ENCODE data around the gene GLT8D2.

GLT8D2 gene

GRCh38 chr12:103996595-103996994, 53.4 kb downstream of the GLT8D2 start:
- Mint-ChIP-seq H3K27ac (no peak overlapping the region), H3K4me3 (no peak overlapping the region), H3K36me3 (no peaks in the 10 kb centered on the region), H3K9me3 (no peaks in the 10 kb centered on the region), H3K4me1 (no peaks in the 10 kb centered on the region)
- no peak for DNase-seq (ENCODE audit: low spot score in 2 of 2)
- ATAC-seq = no peak

- Mint-ChIP-seq H3K9me3 (no peaks in the 10 kb centered on the region), H3K27ac (no peak overlapping the region), H3K4me3 (no peak overlapping the region)
These were observed 55.8 kb downstream of the GLT8D2 start for GRCh38 chr12:103994235-103994634.

GRCh38 chr12:103986829-103987228, 63.2 kb downstream of the GLT8D2 start:
- H3K4me3 Mint-ChIP-seq = no peak overlapping the region
- peak overlapping the region; percentile 52 for H3K27ac Mint-ChIP-seq
- no peaks in the 10 kb centered on the region for H3K9me3 Mint-ChIP-seq
- ATAC-seq = no peak
- DNase-seq (ENCODE audit: low spot score in 2 of 2) = no peak
- H3K36me3 Mint-ChIP-seq = peaks cover 70% of the 10 kb centered on the region
- no peaks in the 10 kb centered on the region for H3K4me1 Mint-ChIP-seq

More at GRCh38 chr12:103994235-103994634, 55.8 kb downstream of the GLT8D2 start:
- H3K4me1 Mint-ChIP-seq = no peaks in the 10 kb centered on the region
- no peak for DNase-seq (ENCODE audit: low spot score in 2 of 2)
- H3K36me3 Mint-ChIP-seq = peaks cover 10% of the 10 kb centered on the region
- ATAC-seq = no peak

- peaks cover 17% of the 10 kb centered on the region for H3K4me1 Mint-ChIP-seq
- H3K4me3 Mint-ChIP-seq = no peak overlapping the region
- DNase-seq (ENCODE audit: low spot score in 2 of 2) (no peak), ATAC-seq (no peak)
- no peaks in the 10 kb centered on the region for H3K9me3 Mint-ChIP-seq
- no peak overlapping the region for H3K27ac Mint-ChIP-seq
- peaks cover 100% of the 10 kb centered on the region for H3K36me3 Mint-ChIP-seq
These were observed 71.5 kb downstream of the GLT8D2 start for GRCh38 chr12:103978384-103978982.

- Mint-ChIP-seq H3K4me1 (peaks cover 24% of the 10 kb centered on the region), H3K27ac (peak overlapping the region; percentile 87), H3K9me3 (no peaks in the 10 kb centered on the region), H3K4me3 (no peak overlapping the region), H3K36me3 (peaks cover 88% of the 10 kb centered on the region)
- DNase-seq (ENCODE audit: low spot score in 2 of 2) (no peak), ATAC-seq (no peak)
These were observed 74.6 kb downstream of the GLT8D2 start for GRCh38 chr12:103975368-103975767.

GRCh38 chr12:103973909-103974308, 76.1 kb downstream of the GLT8D2 start:
- DNase-seq (ENCODE audit: low spot score in 2 of 2) (no peak), ATAC-seq (no peak)
- H3K9me3 Mint-ChIP-seq = no peaks in the 10 kb centered on the region
- H3K4me1 Mint-ChIP-seq = peaks cover 36% of the 10 kb centered on the region
- peaks cover 88% of the 10 kb centered on the region for H3K36me3 Mint-ChIP-seq
- H3K4me3 Mint-ChIP-seq = no peak overlapping the region
- no peak overlapping the region for H3K27ac Mint-ChIP-seq

GRCh38 chr12:103969391-103969790, 80.6 kb downstream of the GLT8D2 start:
- DNase-seq (ENCODE audit: low spot score in 2 of 2) (no peak), ATAC-seq (no peak)
- H3K4me1 Mint-ChIP-seq = peaks cover 53% of the 10 kb centered on the region
- no peak overlapping the region for H3K4me3 Mint-ChIP-seq
- H3K36me3 Mint-ChIP-seq = peaks cover 83% of the 10 kb centered on the region
- H3K27ac Mint-ChIP-seq = peak overlapping the region; percentile 55
- H3K9me3 Mint-ChIP-seq = no peaks in the 10 kb centered on the region

- DNase-seq (ENCODE audit: low spot score in 2 of 2) (no peak), ATAC-seq (no peak)
- Mint-ChIP-seq H3K36me3 (peaks cover 65% of the 10 kb centered on the region), H3K4me1 (peaks cover 46% of the 10 kb centered on the region), H3K27ac (peak overlapping the region; percentile 99), H3K4me3 (peak overlapping the region; percentile 92), H3K9me3 (no peaks in the 10 kb centered on the region)
These were observed 83.3 kb downstream of the GLT8D2 start for GRCh38 chr12:103966736-103967135.

- Mint-ChIP-seq H3K4me3 (peak within 1 kb of the TSS; percentile 92), H3K4me1 (peaks cover 40% of the 10 kb centered on the region), H3K9me3 (no peaks in the 10 kb centered on the region), H3K27ac (peak within 1 kb of the TSS; percentile 99), H3K36me3 (peaks cover 63% of the 10 kb centered on the region)
- peak; percentile 97 for ATAC-seq
- peak; percentile 87 to 97 for DNase-seq (ENCODE audit: low spot score in 2 of 2)
These were observed 84.1 kb downstream of the GLT8D2 start, which contains the start of gene TDG for GRCh38 chr12:103965590-103966504. TDG (plus strand) TSS chr12:103965872; CDS start chr12:103966038, 166 bp downstream.

- peak overlapping the region; percentile 99 for H3K27ac Mint-ChIP-seq
- no peak for DNase-seq (ENCODE audit: low spot score in 2 of 2)
- ATAC-seq = no peak
- H3K9me3 Mint-ChIP-seq = no peaks in the 10 kb centered on the region
- peaks cover 57% of the 10 kb centered on the region for H3K36me3 Mint-ChIP-seq
- peak overlapping the region; percentile 92 for H3K4me3 Mint-ChIP-seq
- H3K4me1 Mint-ChIP-seq = peaks cover 39% of the 10 kb centered on the region
These were observed 84.8 kb downstream of the GLT8D2 start for GRCh38 chr12:103965255-103965589.

GRCh38 chr12:103964805-103965204, 85.2 kb downstream of the GLT8D2 start:
- peaks cover 35% of the 10 kb centered on the region for H3K4me1 Mint-ChIP-seq
- H3K27ac Mint-ChIP-seq = peak overlapping the region; percentile 99

GRCh38 chr12:103962493-103962892, 87.5 kb downstream of the GLT8D2 start:
- peaks cover 32% of the 10 kb centered on the region for H3K36me3 Mint-ChIP-seq
- no peaks in the 10 kb centered on the region for H3K9me3 Mint-ChIP-seq
- no peak overlapping the region for H3K27ac Mint-ChIP-seq
- no peak for DNase-seq (ENCODE audit: low spot score in 2 of 2)
- ATAC-seq = no peak
- peaks cover 18% of the 10 kb centered on the region for H3K4me1 Mint-ChIP-seq
- H3K4me3 Mint-ChIP-seq = no peak overlapping the region

More at GRCh38 chr12:103964805-103965204, 85.2 kb downstream of the GLT8D2 start:
- DNase-seq (ENCODE audit: low spot score in 2 of 2) (no peak), ATAC-seq (no peak)
- Mint-ChIP-seq H3K9me3 (no peaks in the 10 kb centered on the region), H3K4me3 (peak overlapping the region; percentile 92), H3K36me3 (peaks cover 53% of the 10 kb centered on the region)

- Mint-ChIP-seq H3K9me3 (no peaks in the 10 kb centered on the region), H3K4me3 (no peak overlapping the region), H3K4me1 (peaks cover 19% of the 10 kb centered on the region), H3K36me3 (peaks cover 24% of the 10 kb centered on the region), H3K27ac (no peak overlapping the region)
- DNase-seq (ENCODE audit: low spot score in 2 of 2) (no peak), ATAC-seq (no peak)
These were observed 89.3 kb downstream of the GLT8D2 start for GRCh38 chr12:103960616-103961227.

GRCh38 chr12:103958621-103959020, 91.4 kb downstream of the GLT8D2 start:
- Mint-ChIP-seq H3K27ac (peak overlapping the region; percentile 16), H3K36me3 (peaks cover 24% of the 10 kb centered on the region), H3K4me3 (peak overlapping the region; percentile 84), H3K4me1 (peaks cover 30% of the 10 kb centered on the region), H3K9me3 (no peaks in the 10 kb centered on the region)
- no peak for DNase-seq (ENCODE audit: low spot score in 2 of 2)
- no peak for ATAC-seq

GRCh38 chr12:103957865-103958388, 92.1 kb downstream of the GLT8D2 start:
- peak overlapping the region; percentile 92 for H3K27ac Mint-ChIP-seq
- peak overlapping the region; percentile 84 for H3K4me3 Mint-ChIP-seq

More at GRCh38 chr12:103957865-103958388, 92.1 kb downstream of the GLT8D2 start:
- H3K9me3 Mint-ChIP-seq = no peaks in the 10 kb centered on the region
- H3K36me3 Mint-ChIP-seq = peaks cover 31% of the 10 kb centered on the region
- peaks cover 37% of the 10 kb centered on the region for H3K4me1 Mint-ChIP-seq
- no peak for DNase-seq (ENCODE audit: low spot score in 2 of 2)
- no peak for ATAC-seq

All from stimulated activated effector memory CD8-positive, alpha-beta T cell treated with anti-CD3 and anti-CD28 coated beads, Interleukin-12 subunit alpha, Interleukin-12 subunit beta, amount 100 ng/mL, for 72 hours (primary cell).